BE2C (cell line): Measurements from ENCODE around the gene FRMD4B.

Experiments
- DNase-seq: peaks from one replicate; pipeline ENCODE4 v3.0.0-alpha.2; 2020
- H3K27me3 ChIP-seq: fragments of 250-450 bp; sonication (Bioruptor Pico); 2 replicates; pipeline ENCODE4 v1.5.1; 2020; ENCODE audit warnings: mild to moderate bottlenecking
- H3K36me3 ChIP-seq: fragments of 250-450 bp; sonication (Bioruptor Pico); 2 replicates; pipeline ENCODE4 v1.5.1; 2020; ENCODE audit warnings: mild to moderate bottlenecking
- H3K4me1 ChIP-seq: fragments of 250-450 bp; sonication (Bioruptor Pico); 2 replicates; pipeline ENCODE4 v1.5.1; 2020
- H3K4me3 ChIP-seq: 2 replicates; pipeline ENCODE4 v1.5.1; 2011; ENCODE audit warnings: low read depth, low read length
- H3K9me3 ChIP-seq: fragments of 250-450 bp; sonication (Bioruptor Pico); 2 replicates; pipeline ENCODE4 v1.5.1; 2020
- CTCF ChIP-seq: IDR thresholded peaks from 2 replicates; pipeline ENCODE4 v1.5.1; 2012; ENCODE audit warnings: mild to moderate bottlenecking, low read depth, low read length

The FRMD4B gene

DNA sequence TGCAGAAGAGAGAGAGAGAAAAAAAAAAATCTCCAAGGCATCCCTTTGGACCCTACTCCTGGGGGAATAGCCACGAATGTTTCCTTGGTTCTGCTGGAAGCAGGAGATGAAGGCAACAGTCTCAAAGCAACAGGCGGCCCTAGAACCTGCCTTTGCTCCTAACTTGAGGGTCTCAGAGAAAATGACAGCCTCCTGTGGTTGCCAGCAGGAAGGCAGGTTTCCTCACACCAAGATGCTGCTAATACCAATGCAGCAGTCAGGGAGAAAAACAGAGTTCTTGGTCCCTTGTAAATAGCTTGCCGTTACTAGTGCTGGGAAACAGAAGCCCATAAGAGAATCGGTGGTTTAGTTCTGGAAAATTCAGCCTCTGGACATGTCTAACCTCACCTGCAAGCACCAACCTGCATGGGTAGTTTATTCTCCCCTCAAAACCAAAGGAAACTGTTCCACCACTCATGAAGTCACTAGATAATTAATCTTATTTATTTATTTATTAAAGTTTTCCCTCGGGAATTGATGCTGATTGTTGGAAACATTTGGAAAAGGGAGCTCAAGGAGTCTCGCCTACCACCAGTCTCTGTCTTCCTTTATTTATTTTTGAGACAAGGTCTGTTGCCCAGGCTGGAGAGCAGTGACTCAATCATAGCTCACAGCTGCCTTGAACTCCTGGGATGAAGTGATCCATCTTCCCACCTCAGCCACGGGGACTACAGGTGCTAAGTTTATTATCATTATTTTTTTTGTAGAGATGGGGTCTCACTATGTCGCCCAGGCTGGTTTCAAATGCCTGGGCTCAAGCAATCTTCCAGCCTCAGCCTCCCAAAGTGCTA is 883 bp upstream of the FRMD4B start:
- peak overlapping the region; percentile 62 for H3K4me3 ChIP-seq
- no peaks in the 10 kb centered on the region for H3K27me3 ChIP-seq
- H3K9me3 ChIP-seq: no peaks in the 10 kb centered on the region
- no peak for DNase-seq
- no peaks in the 10 kb centered on the region for H3K4me1 ChIP-seq
- no peak for TF ChIP-seq CTCF
- H3K36me3 ChIP-seq: no peaks in the 10 kb centered on the region

- no peaks in the 10 kb centered on the region for H3K27me3 ChIP-seq
- no peak for TF ChIP-seq CTCF
- H3K9me3 ChIP-seq: no peaks in the 10 kb centered on the region
- no peaks in the 10 kb centered on the region for H3K36me3 ChIP-seq
- peak overlapping the region; percentile 62 for H3K4me3 ChIP-seq
- H3K4me1 ChIP-seq: no peaks in the 10 kb centered on the region
- DNase-seq: no peak
Observed at GRCh38 chr3:69385123-69385722, 665 bp downstream of the FRMD4B start.

- no peaks in the 10 kb centered on the region for H3K9me3 ChIP-seq
- no peaks in the 10 kb centered on the region for H3K36me3 ChIP-seq
- no peak for TF ChIP-seq CTCF
- no peaks in the 10 kb centered on the region for H3K27me3 ChIP-seq
- no peak overlapping the region for H3K4me3 ChIP-seq
- peaks cover 4% of the 10 kb centered on the region; the same call in 1 of the 2 replicates for H3K4me1 ChIP-seq
- no peak for DNase-seq
Observed at GRCh38 chr3:69384326-69384725, 1.6 kb downstream of the FRMD4B start.

DNA sequence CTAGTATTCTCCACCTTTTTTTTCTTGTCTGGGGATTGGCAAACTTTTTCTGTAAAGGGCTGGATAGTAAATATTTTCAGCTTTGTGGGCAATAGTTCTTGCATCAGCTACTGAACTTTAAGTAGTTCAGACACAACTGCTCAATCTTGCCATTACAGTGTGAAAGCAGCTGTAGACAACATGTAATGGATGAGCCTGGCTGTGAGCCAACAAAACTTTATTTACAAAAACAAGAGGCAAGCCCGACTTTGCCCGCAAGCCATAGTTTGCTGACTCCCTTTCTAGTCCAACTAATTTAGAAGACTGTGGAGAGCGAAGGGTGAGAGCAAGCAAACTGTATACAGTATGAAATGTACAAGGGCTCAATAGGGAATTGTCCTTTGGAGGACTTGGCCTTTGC is 6.2 kb downstream of the FRMD4B start:
- Histone ChIP-seq H3K4me3 (no peak overlapping the region), H3K9me3 (no peaks in the 10 kb centered on the region), H3K27me3 (no peaks in the 10 kb centered on the region), H3K4me1 (peaks cover 4% of the 10 kb centered on the region; the same call in 1 of the 2 replicates), H3K36me3 (no peaks in the 10 kb centered on the region)
- no peak for DNase-seq
- no peak for TF ChIP-seq CTCF

DNA sequence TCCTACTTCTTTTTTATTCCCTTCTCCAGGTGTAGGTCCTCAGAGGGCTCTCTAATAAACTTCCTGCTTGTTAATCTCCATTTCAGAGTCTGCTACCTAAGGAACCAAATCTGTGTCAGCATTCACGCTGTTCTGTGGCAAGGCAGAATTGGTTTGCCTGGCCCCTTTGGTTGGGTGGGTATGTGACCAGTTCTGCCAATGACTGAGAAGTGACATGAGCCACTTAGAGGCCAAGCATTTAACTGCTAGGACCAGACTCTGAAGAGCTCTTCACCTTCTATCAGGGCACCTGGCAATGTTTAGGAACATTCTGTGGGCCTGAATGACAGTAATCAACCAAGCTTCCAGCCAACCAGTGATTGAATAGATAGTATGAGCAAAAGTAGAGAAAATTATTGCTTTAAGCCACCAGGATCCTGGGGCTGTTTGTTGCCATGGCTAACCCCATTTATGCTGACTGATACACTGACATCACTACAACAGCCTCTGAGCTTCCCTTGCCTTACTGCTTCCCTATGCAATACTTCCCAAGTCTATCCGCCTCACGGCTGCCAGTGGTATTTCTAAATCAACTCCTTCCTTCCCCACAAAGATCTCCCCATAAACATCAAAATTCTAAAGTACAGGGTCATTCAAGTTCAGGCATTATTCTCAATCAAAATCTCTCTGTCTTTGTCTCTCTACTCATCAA is 7.6 kb downstream of the FRMD4B start:
- no peak for DNase-seq
- TF ChIP-seq CTCF: no peak
- no peaks in the 10 kb centered on the region for H3K27me3 ChIP-seq
- H3K4me1 ChIP-seq: peaks cover 4% of the 10 kb centered on the region; the same call in 1 of the 2 replicates
- H3K4me3 ChIP-seq: no peak overlapping the region
- no peaks in the 10 kb centered on the region for H3K9me3 ChIP-seq
- H3K36me3 ChIP-seq: no peaks in the 10 kb centered on the region
